Measurements from ENCODE around the gene RNASEL.

DNA sequence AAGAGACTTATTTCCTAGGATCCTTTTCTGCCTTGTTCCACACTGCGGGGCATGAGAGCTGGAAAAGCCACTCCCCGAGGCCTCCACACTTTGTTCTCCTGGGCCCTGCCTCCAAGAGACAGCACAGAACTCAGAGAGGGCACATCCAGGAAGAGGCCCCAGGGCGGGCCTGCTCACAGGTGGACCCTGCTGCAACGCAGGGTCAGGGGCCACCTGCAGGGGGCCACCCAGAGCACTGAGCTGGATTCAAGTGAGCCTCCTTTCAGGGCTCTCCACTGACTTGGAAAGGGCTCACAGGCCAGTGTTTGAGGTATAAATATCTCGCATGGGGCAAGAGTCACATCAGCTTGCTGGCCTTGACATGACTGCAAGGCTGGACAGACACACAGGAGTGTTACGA, 10.3 kb upstream of the RNASEL start:
- TF ChIP-seq, protein P1, sequence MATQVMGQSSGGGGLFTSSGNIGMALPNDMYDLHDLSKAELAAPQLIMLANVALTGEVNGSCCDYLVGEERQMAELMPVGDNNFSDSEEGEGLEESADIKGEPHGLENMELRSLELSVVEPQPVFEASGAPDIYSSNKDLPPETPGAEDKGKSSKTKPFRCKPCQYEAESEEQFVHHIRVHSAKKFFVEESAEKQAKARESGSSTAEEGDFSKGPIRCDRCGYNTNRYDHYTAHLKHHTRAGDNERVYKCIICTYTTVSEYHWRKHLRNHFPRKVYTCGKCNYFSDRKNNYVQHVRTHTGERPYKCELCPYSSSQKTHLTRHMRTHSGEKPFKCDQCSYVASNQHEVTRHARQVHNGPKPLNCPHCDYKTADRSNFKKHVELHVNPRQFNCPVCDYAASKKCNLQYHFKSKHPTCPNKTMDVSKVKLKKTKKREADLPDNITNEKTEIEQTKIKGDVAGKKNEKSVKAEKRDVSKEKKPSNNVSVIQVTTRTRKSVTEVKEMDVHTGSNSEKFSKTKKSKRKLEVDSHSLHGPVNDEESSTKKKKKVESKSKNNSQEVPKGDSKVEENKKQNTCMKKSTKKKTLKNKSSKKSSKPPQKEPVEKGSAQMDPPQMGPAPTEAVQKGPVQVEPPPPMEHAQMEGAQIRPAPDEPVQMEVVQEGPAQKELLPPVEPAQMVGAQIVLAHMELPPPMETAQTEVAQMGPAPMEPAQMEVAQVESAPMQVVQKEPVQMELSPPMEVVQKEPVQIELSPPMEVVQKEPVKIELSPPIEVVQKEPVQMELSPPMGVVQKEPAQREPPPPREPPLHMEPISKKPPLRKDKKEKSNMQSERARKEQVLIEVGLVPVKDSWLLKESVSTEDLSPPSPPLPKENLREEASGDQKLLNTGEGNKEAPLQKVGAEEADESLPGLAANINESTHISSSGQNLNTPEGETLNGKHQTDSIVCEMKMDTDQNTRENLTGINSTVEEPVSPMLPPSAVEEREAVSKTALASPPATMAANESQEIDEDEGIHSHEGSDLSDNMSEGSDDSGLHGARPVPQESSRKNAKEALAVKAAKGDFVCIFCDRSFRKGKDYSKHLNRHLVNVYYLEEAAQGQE (IDR thresholded peaks at IDR 0.05; ENCODE audit: borderline replicate concordance in 1 of 2, low read depth in 1 of 2, low read length in 2 of 2), result no peak
- TF ChIP-seq HIVEP1 (CRISPR knock-in tag; IDR thresholded peaks at IDR 0.05), result no peak
- TF ChIP-seq FOXK2 (IDR thresholded peaks at IDR 0.05), result no peak
- TF ChIP-seq NR2F1 (CRISPR knock-in tag; IDR thresholded peaks at IDR 0.05), result no peak
- TF ChIP-seq ZEB1 (IDR thresholded peaks at IDR 0.05; ENCODE audit: insufficient replicate concordance, low read depth), result no peak
- TF ChIP-seq, protein P2, sequence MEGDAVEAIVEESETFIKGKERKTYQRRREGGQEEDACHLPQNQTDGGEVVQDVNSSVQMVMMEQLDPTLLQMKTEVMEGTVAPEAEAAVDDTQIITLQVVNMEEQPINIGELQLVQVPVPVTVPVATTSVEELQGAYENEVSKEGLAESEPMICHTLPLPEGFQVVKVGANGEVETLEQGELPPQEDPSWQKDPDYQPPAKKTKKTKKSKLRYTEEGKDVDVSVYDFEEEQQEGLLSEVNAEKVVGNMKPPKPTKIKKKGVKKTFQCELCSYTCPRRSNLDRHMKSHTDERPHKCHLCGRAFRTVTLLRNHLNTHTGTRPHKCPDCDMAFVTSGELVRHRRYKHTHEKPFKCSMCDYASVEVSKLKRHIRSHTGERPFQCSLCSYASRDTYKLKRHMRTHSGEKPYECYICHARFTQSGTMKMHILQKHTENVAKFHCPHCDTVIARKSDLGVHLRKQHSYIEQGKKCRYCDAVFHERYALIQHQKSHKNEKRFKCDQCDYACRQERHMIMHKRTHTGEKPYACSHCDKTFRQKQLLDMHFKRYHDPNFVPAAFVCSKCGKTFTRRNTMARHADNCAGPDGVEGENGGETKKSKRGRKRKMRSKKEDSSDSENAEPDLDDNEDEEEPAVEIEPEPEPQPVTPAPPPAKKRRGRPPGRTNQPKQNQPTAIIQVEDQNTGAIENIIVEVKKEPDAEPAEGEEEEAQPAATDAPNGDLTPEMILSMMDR (CRISPR knock-in tag; IDR thresholded peaks at IDR 0.05), result peak; percentile 30
- TF ChIP-seq DNMT3B (CRISPR knock-in tag; conservative IDR thresholded peaks at IDR 0.05), result no peak
- TF ChIP-seq SP4 (CRISPR knock-in tag; IDR thresholded peaks at IDR 0.05), result no peak
- TF ChIP-seq, protein P3, sequence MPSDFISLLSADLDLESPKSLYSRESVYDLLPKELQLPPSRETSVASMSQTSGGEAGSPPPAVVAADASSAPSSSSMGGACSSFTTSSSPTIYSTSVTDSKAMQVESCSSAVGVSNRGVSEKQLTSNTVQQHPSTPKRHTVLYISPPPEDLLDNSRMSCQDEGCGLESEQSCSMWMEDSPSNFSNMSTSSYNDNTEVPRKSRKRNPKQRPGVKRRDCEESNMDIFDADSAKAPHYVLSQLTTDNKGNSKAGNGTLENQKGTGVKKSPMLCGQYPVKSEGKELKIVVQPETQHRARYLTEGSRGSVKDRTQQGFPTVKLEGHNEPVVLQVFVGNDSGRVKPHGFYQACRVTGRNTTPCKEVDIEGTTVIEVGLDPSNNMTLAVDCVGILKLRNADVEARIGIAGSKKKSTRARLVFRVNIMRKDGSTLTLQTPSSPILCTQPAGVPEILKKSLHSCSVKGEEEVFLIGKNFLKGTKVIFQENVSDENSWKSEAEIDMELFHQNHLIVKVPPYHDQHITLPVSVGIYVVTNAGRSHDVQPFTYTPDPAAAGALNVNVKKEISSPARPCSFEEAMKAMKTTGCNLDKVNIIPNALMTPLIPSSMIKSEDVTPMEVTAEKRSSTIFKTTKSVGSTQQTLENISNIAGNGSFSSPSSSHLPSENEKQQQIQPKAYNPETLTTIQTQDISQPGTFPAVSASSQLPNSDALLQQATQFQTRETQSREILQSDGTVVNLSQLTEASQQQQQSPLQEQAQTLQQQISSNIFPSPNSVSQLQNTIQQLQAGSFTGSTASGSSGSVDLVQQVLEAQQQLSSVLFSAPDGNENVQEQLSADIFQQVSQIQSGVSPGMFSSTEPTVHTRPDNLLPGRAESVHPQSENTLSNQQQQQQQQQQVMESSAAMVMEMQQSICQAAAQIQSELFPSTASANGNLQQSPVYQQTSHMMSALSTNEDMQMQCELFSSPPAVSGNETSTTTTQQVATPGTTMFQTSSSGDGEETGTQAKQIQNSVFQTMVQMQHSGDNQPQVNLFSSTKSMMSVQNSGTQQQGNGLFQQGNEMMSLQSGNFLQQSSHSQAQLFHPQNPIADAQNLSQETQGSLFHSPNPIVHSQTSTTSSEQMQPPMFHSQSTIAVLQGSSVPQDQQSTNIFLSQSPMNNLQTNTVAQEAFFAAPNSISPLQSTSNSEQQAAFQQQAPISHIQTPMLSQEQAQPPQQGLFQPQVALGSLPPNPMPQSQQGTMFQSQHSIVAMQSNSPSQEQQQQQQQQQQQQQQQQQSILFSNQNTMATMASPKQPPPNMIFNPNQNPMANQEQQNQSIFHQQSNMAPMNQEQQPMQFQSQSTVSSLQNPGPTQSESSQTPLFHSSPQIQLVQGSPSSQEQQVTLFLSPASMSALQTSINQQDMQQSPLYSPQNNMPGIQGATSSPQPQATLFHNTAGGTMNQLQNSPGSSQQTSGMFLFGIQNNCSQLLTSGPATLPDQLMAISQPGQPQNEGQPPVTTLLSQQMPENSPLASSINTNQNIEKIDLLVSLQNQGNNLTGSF (CRISPR knock-in tag; IDR thresholded peaks at IDR 0.05), result no peak
- TF ChIP-seq POLR2A (IDR thresholded peaks at IDR 0.05; ENCODE audit: insufficient read depth in 1 of 2, low read depth in 2 of 2, low read length in 2 of 2), result no peak
